Activated B cell treated with CpG ODN at 0.5 μM for 24 hours (primary cell): ENCODE results near the gene CDCP1. TPM values are rescaled to one million over a fixed set of nuclear protein-coding genes. Genes with fewer than 3 reads are reported as not detected.

Experiments used
- ATAC-seq: fragments of 200-7000 bp; cut with Tn5 transposase; one replicate; pipeline ENCODE4 v1.10.0; 2021; ENCODE audit warnings: low read depth, mild to moderate bottlenecking, moderate library complexity
- CTCF ChIA-PET: fragments of 350-600 bp; sonication (Branson Sonifier 250); formaldehyde crosslinking; loops from one replicate; lab custom pipeline; 2021; ENCODE audit warnings: antibody characterized with exemption; lab: Charles Lee
- POLR2A ChIA-PET: fragments of 350-600 bp; sonication (Branson Sonifier 250); formaldehyde crosslinking; loops from one replicate; lab custom pipeline; 2021; ENCODE audit warnings: antibody characterized with exemption; lab: Charles Lee
- DNase-seq: peaks from one replicate; pipeline ENCODE4 v3.0.0; 2022
- H3K27ac Mint-ChIP-seq: one replicate; pipeline ENCODE4 v1.8.0; 2020; ENCODE audit warnings: mixed read lengths
- H3K27me3 Mint-ChIP-seq: one replicate; pipeline ENCODE4 v1.8.0; 2021; ENCODE audit warnings: mixed read lengths
- H3K36me3 Mint-ChIP-seq: one replicate; pipeline ENCODE4 v1.8.0; 2021; ENCODE audit warnings: low read depth, mixed read lengths
- H3K4me1 Mint-ChIP-seq: one replicate; pipeline ENCODE4 v1.8.0; 2021; ENCODE audit warnings: mixed read lengths
- H3K4me3 Mint-ChIP-seq: one replicate; pipeline ENCODE4 v1.8.0; 2020; ENCODE audit warnings: mild to moderate bottlenecking, mixed read lengths
- H3K9me3 Mint-ChIP-seq: one replicate; pipeline ENCODE4 v1.8.0; 2020; ENCODE audit warnings: mixed read lengths
- intact Hi-C: fragments of 100-400 bp; cut with micrococcal nuclease; formaldehyde crosslinking; loops from one replicate; pipeline ENCODE4 v1.15.1; 2024
- total RNA-seq: library from RNA; stranded (reverse); gene quantifications from 2 replicates; pipeline ENCODE4 v1.2.3, GENCODE V29; 2022
- TF ChIP-seq, protein P1 (sequence below): fragments of 200-600 bp; IDR thresholded peaks from one replicate; pipeline ENCODE4 v1.8.0; 2022; ENCODE audit warnings: antibody characterized with exemption, mild to moderate bottlenecking

Gene CDCP1
- total RNA-seq, 1 donor from 2014 or later = not detected

- ChIA-PET POLR2A (no interaction called here), CTCF (interaction anchor here (1.3 kb wide), 1 partner anchor 113 kb away, joined by 3 read pairs; no protein-coding TSS in a partner anchor)
- Mint-ChIP-seq H3K27ac (no peak overlapping the region), H3K9me3 (peaks cover 8% of the 10 kb centered on the region), H3K4me1 (no peaks in the 10 kb centered on the region), H3K27me3 (peaks cover 16% of the 10 kb centered on the region), H3K4me3 (no peak overlapping the region), H3K36me3 (no peaks in the 10 kb centered on the region)
- DNase-seq (no peak), ATAC-seq (no peak)
- intact Hi-C loops = no loop called here
- TF ChIP-seq, protein P1, sequence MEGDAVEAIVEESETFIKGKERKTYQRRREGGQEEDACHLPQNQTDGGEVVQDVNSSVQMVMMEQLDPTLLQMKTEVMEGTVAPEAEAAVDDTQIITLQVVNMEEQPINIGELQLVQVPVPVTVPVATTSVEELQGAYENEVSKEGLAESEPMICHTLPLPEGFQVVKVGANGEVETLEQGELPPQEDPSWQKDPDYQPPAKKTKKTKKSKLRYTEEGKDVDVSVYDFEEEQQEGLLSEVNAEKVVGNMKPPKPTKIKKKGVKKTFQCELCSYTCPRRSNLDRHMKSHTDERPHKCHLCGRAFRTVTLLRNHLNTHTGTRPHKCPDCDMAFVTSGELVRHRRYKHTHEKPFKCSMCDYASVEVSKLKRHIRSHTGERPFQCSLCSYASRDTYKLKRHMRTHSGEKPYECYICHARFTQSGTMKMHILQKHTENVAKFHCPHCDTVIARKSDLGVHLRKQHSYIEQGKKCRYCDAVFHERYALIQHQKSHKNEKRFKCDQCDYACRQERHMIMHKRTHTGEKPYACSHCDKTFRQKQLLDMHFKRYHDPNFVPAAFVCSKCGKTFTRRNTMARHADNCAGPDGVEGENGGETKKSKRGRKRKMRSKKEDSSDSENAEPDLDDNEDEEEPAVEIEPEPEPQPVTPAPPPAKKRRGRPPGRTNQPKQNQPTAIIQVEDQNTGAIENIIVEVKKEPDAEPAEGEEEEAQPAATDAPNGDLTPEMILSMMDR = no peak
Measured at GRCh38 chr3:45153658-45154437, 7.7 kb upstream of the CDCP1 start.

GRCh38 chr3:45152307-45152706 lies 6.1 kb upstream of the CDCP1 start:
- DNase-seq (no peak), ATAC-seq (no peak)
- peaks cover 28% of the 10 kb centered on the region for H3K27me3 Mint-ChIP-seq
- no peak overlapping the region for H3K27ac Mint-ChIP-seq
- ChIA-PET CTCF (no interaction called here), POLR2A (no interaction called here)
- intact Hi-C loops = no loop called here
- H3K9me3 Mint-ChIP-seq = peaks cover 8% of the 10 kb centered on the region
- H3K4me3 Mint-ChIP-seq = no peak overlapping the region
- no peaks in the 10 kb centered on the region for H3K36me3 Mint-ChIP-seq
- no peaks in the 10 kb centered on the region for H3K4me1 Mint-ChIP-seq
- TF ChIP-seq, protein P1 = no peak

DNA sequence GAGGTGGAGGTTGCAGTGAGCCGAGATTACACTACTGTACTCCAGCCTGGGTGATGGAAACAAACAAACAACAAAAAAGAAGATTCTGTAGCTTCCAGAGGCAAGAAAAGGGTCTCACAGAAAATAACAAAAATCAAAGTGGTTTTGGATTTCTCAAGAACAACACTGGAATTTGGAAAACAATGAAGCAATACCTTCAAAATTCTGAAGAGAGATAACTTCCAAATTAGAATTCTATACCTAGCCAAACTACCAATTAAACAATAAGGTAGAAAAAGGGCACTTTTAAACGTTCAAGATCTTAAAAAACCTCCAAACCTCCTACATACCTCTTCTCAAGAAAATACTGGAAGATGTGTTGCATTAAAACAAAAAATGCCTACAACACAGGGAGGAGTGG lies 4.9 kb upstream of the CDCP1 start:
- ChIA-PET POLR2A (no interaction called here), CTCF (no interaction called here)
- TF ChIP-seq, protein P1 = no peak
- ATAC-seq (no peak), DNase-seq (no peak)
- intact Hi-C loops = no loop called here
- Mint-ChIP-seq H3K9me3 (peaks cover 8% of the 10 kb centered on the region), H3K4me3 (no peak overlapping the region), H3K27ac (no peak overlapping the region), H3K36me3 (no peaks in the 10 kb centered on the region), H3K27me3 (peaks cover 35% of the 10 kb centered on the region), H3K4me1 (peaks cover 3% of the 10 kb centered on the region)

GRCh38 chr3:45148921-45149320 lies 2.7 kb upstream of the CDCP1 start:
- Mint-ChIP-seq H3K36me3 (no peaks in the 10 kb centered on the region), H3K27me3 (peaks cover 46% of the 10 kb centered on the region), H3K4me1 (peaks cover 20% of the 10 kb centered on the region), H3K27ac (no peak overlapping the region), H3K9me3 (peaks cover 8% of the 10 kb centered on the region), H3K4me3 (no peak overlapping the region)
- ATAC-seq (no peak), DNase-seq (no peak)
- intact Hi-C loops = no loop called here
- TF ChIP-seq, protein P1 = no peak
- ChIA-PET POLR2A (no interaction called here), CTCF (no interaction called here)

DNA sequence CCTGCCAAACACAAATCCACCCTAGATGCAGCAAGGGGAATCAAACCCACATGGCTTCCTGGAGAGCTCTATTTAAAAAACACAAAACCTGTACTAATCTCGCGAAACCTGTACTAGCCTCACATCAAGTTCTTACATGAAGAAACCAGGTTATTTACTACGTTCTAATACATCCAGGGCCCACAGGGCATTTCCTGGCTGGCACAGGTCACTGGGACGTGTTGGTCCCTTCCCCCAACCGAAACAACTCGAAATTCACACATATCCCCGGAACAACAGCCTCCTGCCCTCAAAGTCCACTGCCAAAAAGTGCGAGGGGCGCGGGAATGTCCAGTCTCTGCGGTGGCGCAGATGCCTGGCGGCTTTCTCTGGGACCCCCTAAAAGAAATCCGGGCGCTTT lies 955 bp downstream of the CDCP1 start:
- TF ChIP-seq, protein P1 = no peak
- Mint-ChIP-seq H3K27ac (no peak overlapping the region), H3K9me3 (no peaks in the 10 kb centered on the region), H3K4me3 (peak overlapping the region; percentile 32), H3K27me3 (peaks cover 55% of the 10 kb centered on the region), H3K4me1 (peaks cover 24% of the 10 kb centered on the region), H3K36me3 (no peaks in the 10 kb centered on the region)
- no peak for DNase-seq
- no peak for ATAC-seq
- POLR2A ChIA-PET = no interaction called here
- intact Hi-C loops = no loop called here
- CTCF ChIA-PET = no interaction called here
